T-cell (primary cell): ENCODE measurements around the gene ZNF385D. TPM values are rescaled to one million over a fixed set of nuclear protein-coding genes. Genes with fewer than 3 reads are reported as not detected.

Experiments
- ATAC-seq, 4 experiments: fragments of 200-7000 bp in 3 of 4; fragments of 150-1000 bp in 1 of 4; cut with Tn5 transposase; replicated peaks in 1 of 4; 1 replicate in 3 of 4; 2 replicates in 1 of 4; pipeline ENCODE4 v1.10.0; 2021; ENCODE audit warnings: moderate library complexity in 3 of 4, mild to moderate bottlenecking in 2 of 4, moderate number of reproducible peaks in 1 of 4
- CTCF ChIA-PET, 2 donors: fragments of 300-600 bp; sonication (Branson Sonifier 250); formaldehyde crosslinking; loops; one replicate each; lab custom pipeline; 2022; ENCODE audit warnings: antibody characterized with exemption in 2 of 2; lab: Charles Lee
- POLR2A ChIA-PET, 2 donors: fragments of 300-600 bp; sonication (Branson Sonifier 250); formaldehyde crosslinking; loops; one replicate each; lab custom pipeline; 2022; ENCODE audit warnings: antibody characterized with exemption in 2 of 2; lab: Charles Lee
- DNase-seq, 35 experiments: peaks; one replicate each; pipeline versions ENCODE4 v3.0.0 to v3.0.0-alpha.2; 2013 to 2023
- H3K27ac ChIP-seq: one replicate; pipeline ENCODE4 v1.5.1; 2013; ENCODE audit warnings: low read length
- H3K27me3 ChIP-seq, 2 experiments: replicated peaks in 1 of 2; 1 replicate in 1 of 2; 2 replicates in 1 of 2; pipeline versions ENCODE4 v1.6.1 to v1.7.0; 2013; ENCODE audit warnings: low read length in 1 of 2, mixed read lengths in 1 of 2; ENCODE audit not compliant: control insufficient read depth in 2 of 2, insufficient read depth in 2 of 2; ENCODE audit errors: extremely low read depth in 1 of 2
- H3K36me3 ChIP-seq, 2 donors: 1 replicate in 1 of 2; 2 replicates in 1 of 2; pipeline versions ENCODE4 v1.6.1 to v1.7.0; 2013; ENCODE audit warnings: low read length in 1 of 2; ENCODE audit not compliant: control insufficient read depth in 2 of 2, insufficient read depth in 1 of 2; ENCODE audit errors: extremely low read depth in 1 of 2
- H3K4me1 ChIP-seq, 2 experiments: 1 replicate in 1 of 2; 2 replicates in 1 of 2; pipeline versions ENCODE4 v1.6.1 to v1.7.0; 2013; ENCODE audit warnings: low read length in 2 of 2, mixed read lengths in 1 of 2; ENCODE audit not compliant: insufficient read depth in 2 of 2, control insufficient read depth in 1 of 2; ENCODE audit errors: extremely low read depth in 1 of 2
- H3K4me3 ChIP-seq, 2 donors: 1 replicate in 1 of 2; 2 replicates in 1 of 2; pipeline versions ENCODE4 v1.5.1 to v1.7.0; 2013; ENCODE audit warnings: mild to moderate bottlenecking in 2 of 2, low read length in 1 of 2, moderate library complexity in 1 of 2; ENCODE audit not compliant: control insufficient read depth in 1 of 2; ENCODE audit errors: extremely low read depth in 1 of 2
- H3K9me3 ChIP-seq: 2 replicates; pipeline ENCODE4 v1.7.0; 2013
- H3K27ac Mint-ChIP-seq, 2 donors: one replicate each; pipeline ENCODE4 v1.8.0; 2020 to 2021; ENCODE audit warnings: mild to moderate bottlenecking in 2 of 2, mixed read lengths in 2 of 2
- H3K27me3 Mint-ChIP-seq, 2 donors: one replicate each; pipeline ENCODE4 v1.8.0; 2021 to 2022; ENCODE audit warnings: mixed read lengths in 2 of 2
- H3K36me3 Mint-ChIP-seq: one replicate; pipeline ENCODE4 v1.8.0; 2021; ENCODE audit warnings: mixed read lengths
- H3K4me1 Mint-ChIP-seq, 3 donors: one replicate each; pipeline ENCODE4 v1.8.0; 2020 to 2022; ENCODE audit warnings: mixed read lengths in 3 of 3, mild to moderate bottlenecking in 1 of 3
- H3K4me3 Mint-ChIP-seq, 3 donors: one replicate each; pipeline ENCODE4 v1.8.0; 2020 to 2022; ENCODE audit warnings: mild to moderate bottlenecking in 3 of 3, mixed read lengths in 3 of 3, moderate library complexity in 3 of 3
- H3K9me3 Mint-ChIP-seq, 3 donors: one replicate each; pipeline ENCODE4 v1.8.0; 2020 to 2022; ENCODE audit warnings: mixed read lengths in 3 of 3
- WGBS: methylation state at CpG from one replicate; pipeline ENCODE4 v1.1.5; 2013; ENCODE audit warnings: missing lambda C conversion rate; ENCODE audit not compliant: insufficient coverage; 5-methylcytosine and 5-hydroxymethylcytosine counted together
- total RNA-seq, 35 experiments: library from RNA in 6 of 35; stranded (reverse) in 6 of 35; fragments of 120-200 nt in 1 of 35; gene quantifications; one replicate each; pipeline versions ENCODE4 v1.2.1 to v1.2.4 and lab custom pipeline; 2013 to 2026

The ZNF385D gene
- total RNA-seq, 5 donors from 2014 or later (not counting 1 experiment from before 2014, with no cell fraction given), result 0.03 to 0.47 (median 0.35) TPM

GRCh38 chr3:21414506-21414905 is 336.5 kb downstream of the ZNF385D start:
- ATAC-seq (no peak), DNase-seq (no peak)
- Mint-ChIP-seq H3K27ac (no peak overlapping the region), H3K27me3 (no peaks in the 10 kb centered on the region), H3K4me1 (no peaks in the 10 kb centered on the region), H3K4me3 (no peak overlapping the region), H3K36me3 (no peaks in the 10 kb centered on the region), H3K9me3 (peaks cover 2 to 12% (median 11%) of the 10 kb centered on the region in 3 donors)
- no peaks in the 10 kb centered on the region for H3K4me1 ChIP-seq
- no CpG with 5 or more reads among the region's 4 CpGs for WGBS
- no peaks in the 10 kb centered on the region for H3K9me3 ChIP-seq
- no peaks in the 10 kb centered on the region for H3K27me3 ChIP-seq
- H3K36me3 ChIP-seq, result no peaks in the 10 kb centered on the region
- no peak overlapping the region for H3K27ac ChIP-seq
- ChIA-PET POLR2A (no interaction called here), CTCF (no interaction called here)
- H3K4me3 ChIP-seq, result no peak overlapping the region

- no peak for DNase-seq
- no peaks in the 10 kb centered on the region for H3K4me1 ChIP-seq
- no peak overlapping the region for H3K27ac ChIP-seq
- Mint-ChIP-seq H3K4me3 (no peak overlapping the region), H3K9me3 (peaks cover 3 to 18% (median 14%) of the 10 kb centered on the region in 3 donors), H3K4me1 (no peaks in the 10 kb centered on the region), H3K27ac (no peak overlapping the region), H3K27me3 (no peaks in the 10 kb centered on the region), H3K36me3 (no peaks in the 10 kb centered on the region)
- ChIA-PET POLR2A (no interaction called here), CTCF (no interaction called here)
- H3K4me3 ChIP-seq, result no peak overlapping the region
- no peaks in the 10 kb centered on the region for H3K9me3 ChIP-seq
- ATAC-seq, result no peak
- no peaks in the 10 kb centered on the region for H3K27me3 ChIP-seq
- H3K36me3 ChIP-seq, result no peaks in the 10 kb centered on the region
- no CpG with 5 or more reads among the region's 1 CpG for WGBS
Observed at GRCh38 chr3:21411058-21411457, 340.0 kb downstream of the ZNF385D start.

- no peaks in the 10 kb centered on the region for H3K9me3 ChIP-seq
- Mint-ChIP-seq H3K36me3 (no peaks in the 10 kb centered on the region), H3K27me3 (no peaks in the 10 kb centered on the region), H3K9me3 (peaks cover 8 to 19% (median 13%) of the 10 kb centered on the region in 3 donors), H3K4me1 (no peaks in the 10 kb centered on the region), H3K4me3 (no peak overlapping the region), H3K27ac (no peak overlapping the region)
- H3K36me3 ChIP-seq, result no peaks in the 10 kb centered on the region
- no peaks in the 10 kb centered on the region for H3K27me3 ChIP-seq
- DNase-seq (no peak), ATAC-seq (no peak)
- H3K4me1 ChIP-seq, result no peaks in the 10 kb centered on the region
- 33% methylated on average over 1 of the region's 2 CpGs for WGBS
- CTCF ChIA-PET, result no interaction called here
- no peak overlapping the region for H3K4me3 ChIP-seq
- no peak overlapping the region for H3K27ac ChIP-seq
- POLR2A ChIA-PET, result no interaction called here
Observed at GRCh38 chr3:21409401-21409800, 341.6 kb downstream of the ZNF385D start.

- DNase-seq (no peak), ATAC-seq (no peak)
- H3K9me3 Mint-ChIP-seq, result peaks cover 8 to 25% (median 13%) of the 10 kb centered on the region in 3 donors
- Histone ChIP-seq H3K36me3 (no peaks in the 10 kb centered on the region), H3K27me3 (no peaks in the 10 kb centered on the region), H3K9me3 (no peaks in the 10 kb centered on the region), H3K4me1 (no peaks in the 10 kb centered on the region), H3K4me3 (no peak overlapping the region), H3K27ac (no peak overlapping the region)
- no peak overlapping the region for H3K4me3 Mint-ChIP-seq
- CTCF ChIA-PET, result no interaction called here
- no peaks in the 10 kb centered on the region for H3K27me3 Mint-ChIP-seq
- WGBS, result no CpG with 5 or more reads among the region's 1 CpG
- no peak overlapping the region for H3K27ac Mint-ChIP-seq
- H3K4me1 Mint-ChIP-seq, result no peaks in the 10 kb centered on the region
- POLR2A ChIA-PET, result no interaction called here
- H3K36me3 Mint-ChIP-seq, result no peaks in the 10 kb centered on the region
Observed at GRCh38 chr3:21407743-21408142, 343.3 kb downstream of the ZNF385D start.

- H3K4me1 Mint-ChIP-seq, result no peaks in the 10 kb centered on the region
- POLR2A ChIA-PET, result no interaction called here
Observed at GRCh38 chr3:21405671-21406667, 345.0 kb downstream of the ZNF385D start.

GRCh38 chr3:21398461-21398860 is 352.5 kb downstream of the ZNF385D start:
- H3K36me3 Mint-ChIP-seq, result no peaks in the 10 kb centered on the region
- no peak overlapping the region for H3K27ac Mint-ChIP-seq
- ChIA-PET CTCF (no interaction called here), POLR2A (no interaction called here)
- H3K4me3 Mint-ChIP-seq, result no peak overlapping the region
- Histone ChIP-seq H3K9me3 (no peaks in the 10 kb centered on the region), H3K4me1 (no peaks in the 10 kb centered on the region), H3K27me3 (no peaks in the 10 kb centered on the region), H3K27ac (no peak overlapping the region), H3K4me3 (no peak overlapping the region), H3K36me3 (no peaks in the 10 kb centered on the region)
- no peaks in the 10 kb centered on the region for H3K4me1 Mint-ChIP-seq
- peaks cover 15 to 16% (median 15%) of the 10 kb centered on the region in 3 donors for H3K9me3 Mint-ChIP-seq
- DNase-seq (no peak), ATAC-seq (no peak)
- H3K27me3 Mint-ChIP-seq, result no peaks in the 10 kb centered on the region
- 86% methylated on average over 1 of the region's 4 CpGs for WGBS

More at GRCh38 chr3:21405671-21406667, 345.0 kb downstream of the ZNF385D start:
- H3K27ac Mint-ChIP-seq, result no peak overlapping the region
- Histone ChIP-seq H3K4me3 (no peak overlapping the region), H3K9me3 (no peaks in the 10 kb centered on the region), H3K4me1 (no peaks in the 10 kb centered on the region), H3K27ac (no peak overlapping the region), H3K27me3 (no peaks in the 10 kb centered on the region), H3K36me3 (no peaks in the 10 kb centered on the region)
- H3K27me3 Mint-ChIP-seq, result no peaks in the 10 kb centered on the region
- no peak overlapping the region for H3K4me3 Mint-ChIP-seq
- no peaks in the 10 kb centered on the region for H3K36me3 Mint-ChIP-seq
- CTCF ChIA-PET, result no interaction called here
- 86% methylated on average over 44 of the region's 47 CpGs for WGBS
- DNase-seq (no peak), ATAC-seq (no peak)
- peaks cover 12 to 25% (median 14%) of the 10 kb centered on the region in 3 donors for H3K9me3 Mint-ChIP-seq
